H1 (cell line): ENCODE results near the gene DENND2A. TPM values are rescaled to one million over a fixed set of nuclear protein-coding genes. Genes with fewer than 3 reads are reported as not detected.
A peak's percentile ranks its signal among the peaks of the same experiment; 100 is the strongest.

ENCODE experiments used
- BCL11A ChIP-seq, 2 experiments: IDR thresholded peaks; one replicate each; pipeline ENCODE4 v1.6.1; 2011; ENCODE audit warnings: low read depth in 2 of 2, low read length in 2 of 2, mild to moderate bottlenecking in 2 of 2
- CBX5 ChIP-seq: fragments of 300-800, 300-1000 bp; sonication (generic); IDR thresholded peaks from 2 replicates; pipeline ENCODE4 v1.7.1; 2016; ENCODE audit warnings: antibody characterized with exemption, low read length, low read depth
- CBX8 ChIP-seq: fragments of 300-800, 300-1000 bp; sonication (generic); IDR thresholded peaks from 2 replicates; pipeline ENCODE4 v1.7.1; 2016; ENCODE audit warnings: low read depth, low read length, borderline replicate concordance
- CHD2 ChIP-seq: IDR thresholded peaks from 2 replicates; pipeline ENCODE4 v1.6.1; 2012; ENCODE audit warnings: low read length, improper control_type of control experiment
- EGR1 ChIP-seq: IDR thresholded peaks from 2 replicates; pipeline ENCODE4 v1.6.1; 2011; ENCODE audit warnings: low read depth, low read length, borderline replicate concordance
- HDAC2 ChIP-seq, 2 experiments: fragments of 300-600 bp in 1 of 2; sonication (generic) in 1 of 2; IDR thresholded peaks; 2 replicates each; pipeline ENCODE4 v1.6.1; 2011 to 2012; ENCODE audit warnings: low read depth in 2 of 2, low read length in 2 of 2, mild to moderate bottlenecking in 2 of 2, moderate library complexity in 2 of 2, borderline replicate concordance in 1 of 2, inconsistent platforms in 1 of 2
- KDM1A ChIP-seq: fragments of 200-600, 300-600 bp; sonication (generic); IDR thresholded peaks from 2 replicates; pipeline ENCODE4 v1.7.1; 2016; ENCODE audit warnings: mild to moderate bottlenecking, low read length, borderline replicate concordance
- RAD21 ChIP-seq, 2 experiments: IDR thresholded peaks in 1 of 2; conservative IDR thresholded peaks in 1 of 2; 2 replicates each; pipeline ENCODE4 v1.6.1; 2011; ENCODE audit warnings: low read depth in 2 of 2, low read length in 2 of 2, improper control_type of control experiment in 1 of 2, inconsistent platforms in 1 of 2, mild to moderate bottlenecking in 1 of 2, moderate library complexity in 1 of 2
- RXRA ChIP-seq: IDR thresholded peaks from 2 replicates; pipeline ENCODE4 v1.6.1; 2011; ENCODE audit warnings: low read depth, mild to moderate bottlenecking, low read length, moderate library complexity; ENCODE audit not compliant: insufficient read depth
- SIN3A ChIP-seq, 2 experiments: IDR thresholded peaks in 1 of 2; conservative IDR thresholded peaks in 1 of 2; 2 replicates each; pipeline ENCODE4 v1.6.1; 2011 to 2012; ENCODE audit warnings: low read length in 2 of 2, improper control_type of control experiment in 1 of 2, low read depth in 1 of 2, mild to moderate bottlenecking in 1 of 2
- SRF ChIP-seq: IDR thresholded peaks from 2 replicates; pipeline ENCODE4 v1.6.1; 2011; ENCODE audit warnings: mild to moderate bottlenecking, low read depth, low read length, moderate library complexity
- SUZ12 ChIP-seq: fragments of 200-600 bp; sonication (generic); IDR thresholded peaks from 2 replicates; pipeline ENCODE4 v1.6.1; 2012; ENCODE audit warnings: mild to moderate bottlenecking, inconsistent platforms, low read length, moderate library complexity, mixed read lengths
- TCF12 ChIP-seq: IDR thresholded peaks from 2 replicates; pipeline ENCODE4 v1.6.1; 2011; ENCODE audit warnings: low read depth, mild to moderate bottlenecking, low read length
- ZNF274 ChIP-seq: IDR thresholded peaks from 2 replicates; pipeline ENCODE4 v1.7.0; 2012; ENCODE audit warnings: low read length, borderline replicate concordance; ENCODE audit errors: extremely low read depth
- polyA plus RNA-seq, 7 experiments: library from polyadenylated mRNA; depleted of rRNA in 3 of 7; stranded (reverse) in 5 of 7; unstranded in 2 of 7; fragments of >200 nt in 5 of 7; fragments of 200-250 nt in 2 of 7; gene quantifications; 1 replicate in 5 of 7; 2 replicates in 1 of 7; 4 replicates in 1 of 7; pipeline versions ENCODE4 v1.2.1 to v1.2.3, GENCODE V29; 2011 to 2013; ENCODE audit warnings: missing spikeins in 2 of 7, mixed read lengths in 2 of 7
- total RNA-seq: library from RNA; stranded (reverse); fragmentation: NEBNext Ultra II Directional; extraction: Animal tissue kit (Norgen Biotek cat#: 25700); gene quantifications from 2 replicates; pipeline ENCODE4 v1.2.1, GENCODE V29; 2021
- TF ChIP-seq, protein P1 (sequence below): IDR thresholded peaks from 2 replicates; pipeline ENCODE4 v1.6.1; 2011; ENCODE audit warnings: low read length, improper control_type of control experiment
- TF ChIP-seq, protein P2 (sequence below), 3 experiments: IDR thresholded peaks; 1 replicate in 2 of 3; 2 replicates in 1 of 3; pipeline versions ENCODE4 v1.5.1 to v1.6.1; 2011; ENCODE audit warnings: low read length in 3 of 3, mild to moderate bottlenecking in 3 of 3, inconsistent platforms in 2 of 3, low read depth in 1 of 3, moderate library complexity in 1 of 3; ENCODE audit not compliant: insufficient read depth in 1 of 3; ENCODE audit errors: control extremely low read depth in 1 of 3

The DENND2A gene
- total and polyA plus RNA-seq, 2 of the 8 experiments (the other 6 are each of a cell fraction or from before 2014, with no cell fraction given): 5.0 to 13.0 TPM

DNA sequence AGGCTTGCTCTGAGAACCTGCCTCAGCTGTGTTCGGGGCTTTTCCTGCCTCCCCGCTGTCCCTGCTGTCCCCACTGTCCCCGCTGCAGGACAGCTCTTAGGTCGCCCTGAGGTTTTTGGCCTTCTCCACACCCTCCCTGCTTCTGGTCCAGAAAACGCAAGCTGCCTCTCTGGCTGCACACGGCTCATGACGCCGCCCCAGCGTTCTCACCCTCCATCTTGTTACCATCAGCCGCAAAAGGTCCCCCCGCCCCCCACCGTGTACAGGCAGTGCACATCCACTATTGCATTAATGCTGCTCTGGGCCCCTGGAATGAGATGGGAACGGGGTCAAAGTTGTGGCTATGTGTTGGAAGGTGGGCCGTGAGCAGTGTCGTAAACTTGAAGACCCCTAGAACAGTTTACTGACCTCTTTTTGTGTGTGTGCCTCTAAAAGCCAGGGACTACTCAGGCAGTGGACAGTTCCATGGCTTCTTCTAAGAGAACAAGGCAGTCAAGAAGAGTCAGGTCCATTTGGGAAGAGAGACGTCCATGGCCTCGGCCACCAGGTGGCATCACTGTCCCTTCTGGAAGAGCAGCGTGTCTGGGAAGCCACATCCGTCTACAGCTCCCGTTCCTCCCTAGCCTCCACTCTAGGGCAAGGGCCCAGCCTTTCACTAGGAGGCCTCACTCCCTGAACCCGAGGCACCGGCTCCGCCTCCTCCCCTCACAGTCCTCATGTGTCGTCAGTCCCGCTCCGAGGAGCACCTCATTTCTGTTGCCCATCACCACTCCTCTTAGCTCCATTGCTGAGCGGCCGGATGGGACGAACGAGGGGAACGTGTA is 122.9 kb downstream of the DENND2A start (continued):
- peak; percentile 93 to 99 for TF ChIP-seq RAD21 (IDR thresholded peaks at IDR 0.05 in 1 of 2, conservative IDR thresholded peaks at IDR 0.05 in 1 of 2; ENCODE audit: low read depth in 2 of 2, low read length in 2 of 2)
- TF ChIP-seq, protein P1, sequence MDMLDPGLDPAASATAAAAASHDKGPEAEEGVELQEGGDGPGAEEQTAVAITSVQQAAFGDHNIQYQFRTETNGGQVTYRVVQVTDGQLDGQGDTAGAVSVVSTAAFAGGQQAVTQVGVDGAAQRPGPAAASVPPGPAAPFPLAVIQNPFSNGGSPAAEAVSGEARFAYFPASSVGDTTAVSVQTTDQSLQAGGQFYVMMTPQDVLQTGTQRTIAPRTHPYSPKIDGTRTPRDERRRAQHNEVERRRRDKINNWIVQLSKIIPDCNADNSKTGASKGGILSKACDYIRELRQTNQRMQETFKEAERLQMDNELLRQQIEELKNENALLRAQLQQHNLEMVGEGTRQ: no peak
- no peak for TF ChIP-seq SUZ12
- no peak for TF ChIP-seq BCL11A (IDR thresholded peaks at IDR 0.05; ENCODE audit: low read depth in 2 of 2, low read length in 2 of 2)
- TF ChIP-seq RXRA: no peak
- TF ChIP-seq EGR1: no peak
- 0 out of 4 replicates have a peak, but pooled peaks of 1 of the 2 experiments have one; percentile 49 for TF ChIP-seq SIN3A (conservative IDR thresholded peaks at IDR 0.05 in 1 of 2, IDR thresholded peaks at IDR 0.05 in 1 of 2; ENCODE audit: low read depth in 1 of 2, low read length in 2 of 2)
- no peak for TF ChIP-seq ZNF274
- TF ChIP-seq SRF: no peak
- no peak for TF ChIP-seq CBX8
- TF ChIP-seq, protein P2, sequence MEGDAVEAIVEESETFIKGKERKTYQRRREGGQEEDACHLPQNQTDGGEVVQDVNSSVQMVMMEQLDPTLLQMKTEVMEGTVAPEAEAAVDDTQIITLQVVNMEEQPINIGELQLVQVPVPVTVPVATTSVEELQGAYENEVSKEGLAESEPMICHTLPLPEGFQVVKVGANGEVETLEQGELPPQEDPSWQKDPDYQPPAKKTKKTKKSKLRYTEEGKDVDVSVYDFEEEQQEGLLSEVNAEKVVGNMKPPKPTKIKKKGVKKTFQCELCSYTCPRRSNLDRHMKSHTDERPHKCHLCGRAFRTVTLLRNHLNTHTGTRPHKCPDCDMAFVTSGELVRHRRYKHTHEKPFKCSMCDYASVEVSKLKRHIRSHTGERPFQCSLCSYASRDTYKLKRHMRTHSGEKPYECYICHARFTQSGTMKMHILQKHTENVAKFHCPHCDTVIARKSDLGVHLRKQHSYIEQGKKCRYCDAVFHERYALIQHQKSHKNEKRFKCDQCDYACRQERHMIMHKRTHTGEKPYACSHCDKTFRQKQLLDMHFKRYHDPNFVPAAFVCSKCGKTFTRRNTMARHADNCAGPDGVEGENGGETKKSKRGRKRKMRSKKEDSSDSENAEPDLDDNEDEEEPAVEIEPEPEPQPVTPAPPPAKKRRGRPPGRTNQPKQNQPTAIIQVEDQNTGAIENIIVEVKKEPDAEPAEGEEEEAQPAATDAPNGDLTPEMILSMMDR (IDR thresholded peaks at IDR 0.05; ENCODE audit: control extremely low read depth in 1 of 3, insufficient read depth in 1 of 3, low read depth in 1 of 3, low read length in 3 of 3): peak; percentile 93 to 98 (median 96)
- TF ChIP-seq KDM1A: peak; percentile 89; the same call in 1 of the 2 replicates
- TF ChIP-seq HDAC2 (IDR thresholded peaks at IDR 0.05; ENCODE audit: borderline replicate concordance in 1 of 2, low read depth in 2 of 2, low read length in 2 of 2): no peak
- TF ChIP-seq TCF12: no peak
- TF ChIP-seq CHD2: 0 out of 2 replicates have a peak, but pooled peaks have one; percentile 38
- no peak for TF ChIP-seq CBX5
